Neuronal stem cell (in vitro differentiated cells): Measurements from ENCODE around the gene AKTIP.
"Not testable (repeated sequence)": the region's sequence is repeated elsewhere in the genome, so short reads cannot be mapped to it uniquely, and the experiment has no call there.

ENCODE experiments used
- DNase-seq: peaks from one replicate; pipeline ENCODE4 v3.0.0-alpha.2; 2013; ENCODE audit warnings: low spot score
- H2AFZ ChIP-seq: one replicate; pipeline ENCODE4 v1.6.1; 2013; ENCODE audit warnings: mild to moderate bottlenecking, low read length, inconsistent platforms
- H2AK5ac ChIP-seq: 2 replicates; pipeline ENCODE4 v1.6.1; 2013; ENCODE audit warnings: low read depth, mild to moderate bottlenecking, inconsistent platforms, low read length, moderate library complexity, mixed read lengths
- H2BK120ac ChIP-seq: 2 replicates; pipeline ENCODE4 v1.6.1; 2013; ENCODE audit warnings: low read depth, mild to moderate bottlenecking, inconsistent platforms, low read length, moderate library complexity, mixed read lengths
- H2BK12ac ChIP-seq: one replicate; pipeline ENCODE4 v1.6.1; 2013; ENCODE audit warnings: low read length, inconsistent platforms
- H2BK15ac ChIP-seq: 2 replicates; pipeline ENCODE4 v1.6.1; 2013; ENCODE audit warnings: mild to moderate bottlenecking, low read length, inconsistent platforms, mixed read lengths
- H2BK5ac ChIP-seq: one replicate; pipeline ENCODE4 v1.6.1; 2013; ENCODE audit warnings: inconsistent platforms, mild to moderate bottlenecking, low read length, moderate library complexity
- H3K14ac ChIP-seq: one replicate; pipeline ENCODE4 v1.6.1; 2013; ENCODE audit warnings: low read length, inconsistent platforms
- H3K18ac ChIP-seq: 2 replicates; pipeline ENCODE4 v1.6.1; 2013; ENCODE audit warnings: low read length, inconsistent platforms
- H3K23ac ChIP-seq: 2 replicates; pipeline ENCODE4 v1.6.1; 2013; ENCODE audit warnings: low read depth, mild to moderate bottlenecking, mixed read lengths, low read length, inconsistent platforms; ENCODE audit not compliant: poor library complexity
- H3K27ac ChIP-seq: replicated peaks from 3 replicates; pipeline ENCODE4 v1.5.1; 2013; ENCODE audit warnings: low read length, inconsistent platforms
- H3K27me3 ChIP-seq, 3 experiments: 2 replicates each; pipeline ENCODE4 v1.6.1; 2013; ENCODE audit warnings: low read length in 3 of 3, mild to moderate bottlenecking in 2 of 3, inconsistent platforms in 1 of 3, low read depth in 1 of 3, mixed read lengths in 1 of 3, moderate library complexity in 1 of 3; ENCODE audit not compliant: control insufficient read depth in 3 of 3, insufficient read depth in 3 of 3
- H3K36me3 ChIP-seq, 2 donors: replicated peaks in 1 of 2; 2 replicates each; pipeline ENCODE4 v1.6.1; 2013; ENCODE audit warnings: low read length in 2 of 2; ENCODE audit not compliant: control insufficient read depth in 2 of 2, insufficient read depth in 2 of 2
- H3K4ac ChIP-seq: 2 replicates; pipeline ENCODE4 v1.6.1; 2013; ENCODE audit warnings: inconsistent platforms, mild to moderate bottlenecking, low read length, moderate library complexity
- H3K4me1 ChIP-seq, 2 donors: 1 replicate in 1 of 2; 2 replicates in 1 of 2; pipeline ENCODE4 v1.6.1; 2013; ENCODE audit warnings: low read length in 2 of 2, low read depth in 1 of 2; ENCODE audit not compliant: control insufficient read depth in 2 of 2, insufficient read depth in 1 of 2
- H3K4me2 ChIP-seq: one replicate; pipeline ENCODE4 v1.6.1; 2013; ENCODE audit warnings: mild to moderate bottlenecking, low read length, inconsistent platforms; ENCODE audit not compliant: insufficient read depth, poor library complexity, severe bottlenecking
- H3K4me3 ChIP-seq, 2 donors: 2 replicates each; pipeline ENCODE4 v1.5.1; 2013; ENCODE audit warnings: low read length in 2 of 2, mild to moderate bottlenecking in 2 of 2, inconsistent platforms in 1 of 2, moderate library complexity in 1 of 2
- H3K79me1 ChIP-seq: one replicate; pipeline ENCODE4 v1.6.1; 2013; ENCODE audit warnings: low read depth, mild to moderate bottlenecking, inconsistent platforms, low read length, moderate library complexity
- H3K9ac ChIP-seq: one replicate; pipeline ENCODE4 v1.6.1; 2013; ENCODE audit warnings: mild to moderate bottlenecking, low read depth, low read length, inconsistent platforms; ENCODE audit not compliant: poor library complexity
- H3K9me3 ChIP-seq, 2 donors: replicated peaks in 1 of 2; 2 replicates each; pipeline versions ENCODE3 to v1.6.1; 2013; ENCODE audit warnings: low read length in 2 of 2, mild to moderate bottlenecking in 2 of 2, inconsistent platforms in 1 of 2, low read depth in 1 of 2, mixed read lengths in 1 of 2, moderate library complexity in 1 of 2; ENCODE audit not compliant: control insufficient read depth in 2 of 2, insufficient read depth in 1 of 2
- H4K8ac ChIP-seq: one replicate; pipeline ENCODE4 v1.6.1; 2013; ENCODE audit warnings: low read depth, mild to moderate bottlenecking, inconsistent platforms, low read length, moderate library complexity
- H4K91ac ChIP-seq: one replicate; pipeline ENCODE4 v1.6.1; 2013; ENCODE audit warnings: low read length, low read depth, mild to moderate bottlenecking, inconsistent platforms; ENCODE audit not compliant: poor library complexity
- WGBS, 2 donors: extraction: QIAGEN DNeasy Blood & Tissue Kit; methylation state at CpG; one replicate each; pipeline ENCODE4 v1.1.7; 2013; ENCODE audit warnings: missing lambda C conversion rate in 2 of 2, mixed read lengths in 1 of 2; ENCODE audit not compliant: insufficient read length in 2 of 2, insufficient replicate concordance in 1 of 2; ENCODE audit errors: extremely low coverage in 2 of 2; 5-methylcytosine and 5-hydroxymethylcytosine counted together

AKTIP gene

DNA sequence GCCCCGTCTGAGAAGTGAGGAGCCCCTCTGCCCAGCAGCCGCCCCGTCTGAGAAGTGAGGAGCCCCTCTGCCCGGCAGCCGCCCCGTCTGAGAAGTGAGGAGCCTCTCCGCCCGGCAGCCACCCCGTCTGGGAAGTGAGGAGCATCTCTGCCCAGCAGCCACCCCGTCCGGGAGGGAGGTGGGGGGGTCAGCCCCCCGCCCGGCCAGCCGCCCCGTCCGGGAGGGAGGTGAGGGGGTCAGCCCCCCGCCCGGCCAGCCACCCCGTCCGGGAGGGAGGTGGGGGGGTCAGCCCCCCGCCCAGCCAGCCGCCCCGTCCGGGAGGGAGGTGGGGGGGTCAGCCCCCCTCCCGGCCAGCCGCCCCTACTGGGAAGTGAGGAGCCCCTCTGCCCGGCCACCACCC, 36.3 kb upstream of the AKTIP start:
- H3K4me1 ChIP-seq, H3K18ac ChIP-seq, H2BK12ac ChIP-seq, H3K23ac ChIP-seq, H3K36me3 ChIP-seq, H3K14ac ChIP-seq, H2BK120ac ChIP-seq, DNase-seq, H4K8ac ChIP-seq, H2AFZ ChIP-seq, H3K9me3 ChIP-seq, H2BK15ac ChIP-seq, H3K27me3 ChIP-seq, H4K91ac ChIP-seq, H3K27ac ChIP-seq, H3K4me2 ChIP-seq, H3K4me3 ChIP-seq, H3K9ac ChIP-seq, H2BK5ac ChIP-seq, H3K79me1 ChIP-seq, H3K4ac ChIP-seq, H2AK5ac ChIP-seq: not testable (repeated sequence)
- no CpG with 5 or more reads among the region's 27 CpGs for WGBS, 2 donors

DNA sequence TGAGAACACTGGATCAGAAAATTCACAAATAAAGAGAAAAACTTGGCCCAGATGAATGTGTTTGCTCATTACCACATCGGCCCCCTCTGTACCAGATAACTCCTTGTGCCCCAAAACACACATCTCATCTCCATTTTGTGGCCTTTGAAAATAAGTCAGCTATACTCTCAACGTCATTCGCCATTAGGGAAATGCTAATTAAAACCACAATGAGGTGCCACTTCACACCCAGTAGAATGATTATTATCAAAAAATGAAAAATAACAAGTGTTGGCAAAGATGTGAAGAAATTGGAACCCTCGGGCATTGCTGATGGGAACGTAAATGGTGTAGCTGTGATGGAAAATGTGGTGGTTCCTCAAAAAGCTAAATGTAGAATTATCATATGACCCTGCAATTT, 34.6 kb upstream of the AKTIP start:
- Histone ChIP-seq H3K4me2 (no peak overlapping the region), H3K9me3 (peaks cover 2 to 4% of the 10 kb centered on the region in 2 donors), H3K23ac (no peak overlapping the region), H3K27me3 (no peaks in the 10 kb centered on the region), H4K8ac (no peak overlapping the region), H2BK12ac (no peak overlapping the region), H3K18ac (no peak overlapping the region), H2BK120ac (no peak overlapping the region), H3K79me1 (no peaks in the 10 kb centered on the region), H3K4ac (no peak overlapping the region), H4K91ac (no peak overlapping the region), H3K4me3 (no peak overlapping the region), H2AK5ac (no peak overlapping the region), H2BK15ac (no peak overlapping the region), H3K4me1 (no peaks in the 10 kb centered on the region), H3K14ac (no peak overlapping the region), H3K36me3 (no peaks in the 10 kb centered on the region), H3K9ac (no peak overlapping the region), H2AFZ (no peak overlapping the region), H2BK5ac (no peak overlapping the region), H3K27ac (no peak overlapping the region)
- no CpG with 5 or more reads among the region's 5 CpGs for WGBS, 2 donors
- DNase-seq = no peak

DNA sequence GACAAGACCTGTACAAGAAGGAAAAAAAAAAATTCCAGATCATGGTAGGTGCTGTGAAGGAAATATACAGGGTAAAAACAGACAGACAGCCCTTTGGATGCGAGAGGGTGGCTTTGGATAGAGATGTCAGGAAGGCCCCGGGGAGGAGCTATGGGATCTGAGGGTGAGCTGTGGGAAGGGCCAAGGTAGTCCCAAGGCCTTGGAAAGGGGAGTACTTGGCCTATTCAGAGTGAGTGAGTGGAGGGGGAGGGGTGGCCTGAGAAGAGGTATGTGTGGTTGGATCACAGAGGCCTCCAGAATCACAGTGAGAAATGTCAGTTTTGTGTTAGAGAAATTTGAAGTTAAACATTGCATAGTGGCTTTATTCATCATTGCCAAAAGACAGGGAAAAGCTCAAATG, 31.2 kb upstream of the AKTIP start:
- Histone ChIP-seq H3K27ac (no peak overlapping the region), H3K79me1 (no peaks in the 10 kb centered on the region), H3K14ac (no peak overlapping the region), H3K9ac (no peak overlapping the region), H3K4me2 (no peak overlapping the region), H4K8ac (no peak overlapping the region), H3K4ac (no peak overlapping the region), H2AK5ac (no peak overlapping the region), H2BK120ac (no peak overlapping the region), H2AFZ (no peak overlapping the region), H3K9me3 (peaks cover 0 to 2% of the 10 kb centered on the region in 2 donors), H2BK12ac (no peak overlapping the region), H4K91ac (no peak overlapping the region), H3K18ac (no peak overlapping the region), H3K4me3 (no peak overlapping the region), H3K4me1 (no peaks in the 10 kb centered on the region), H3K23ac (no peak overlapping the region), H2BK5ac (no peak overlapping the region), H3K27me3 (no peaks in the 10 kb centered on the region), H2BK15ac (no peak overlapping the region), H3K36me3 (no peaks in the 10 kb centered on the region)
- DNase-seq = no peak
- WGBS, 2 donors = no CpG with 5 or more reads among the region's 2 CpGs

GRCh38 chr16:53530741-53531140, 27.7 kb upstream of the AKTIP start:
- no peak overlapping the region for H3K9ac ChIP-seq
- WGBS, 2 donors = no CpG with 5 or more reads among the region's 1 CpG
- no peak overlapping the region for H3K4ac ChIP-seq

More at GRCh38 chr16:53530741-53531140, 27.7 kb upstream of the AKTIP start:
- Histone ChIP-seq H2BK120ac (no peak overlapping the region), H3K9me3 (no peaks in the 10 kb centered on the region), H3K14ac (no peak overlapping the region), H2BK15ac (no peak overlapping the region), H3K36me3 (no peaks in the 10 kb centered on the region), H4K8ac (no peak overlapping the region), H3K79me1 (no peaks in the 10 kb centered on the region), H3K4me3 (no peak overlapping the region), H2AFZ (no peak overlapping the region), H2BK5ac (no peak overlapping the region), H3K23ac (no peak overlapping the region), H3K27me3 (no peaks in the 10 kb centered on the region), H2BK12ac (no peak overlapping the region), H2AK5ac (no peak overlapping the region), H3K27ac (no peak overlapping the region), H3K4me2 (no peak overlapping the region), H4K91ac (no peak overlapping the region), H3K18ac (no peak overlapping the region), H3K4me1 (no peaks in the 10 kb centered on the region)
- DNase-seq = no peak
